H1 (cell line): ENCODE results near the gene OSBPL9.

Source experiments
- BRCA1 ChIP-seq: IDR thresholded peaks from 2 replicates; pipeline ENCODE4 v1.6.1; 2012; ENCODE audit warnings: low read depth, low read length, improper control_type of control experiment
- CBX8 ChIP-seq: fragments of 300-800, 300-1000 bp; sonication (generic); IDR thresholded peaks from 2 replicates; pipeline ENCODE4 v1.7.1; 2016; ENCODE audit warnings: low read depth, low read length, borderline replicate concordance
- CREB1 ChIP-seq: IDR thresholded peaks from 2 replicates; pipeline ENCODE4 v1.6.1; 2012; ENCODE audit warnings: inconsistent platforms
- CTCF ChIP-seq, 3 experiments: IDR thresholded peaks; 1 replicate in 2 of 3; 2 replicates in 1 of 3; pipeline versions ENCODE4 v1.5.1 to v1.6.1; 2011; ENCODE audit warnings: low read length in 3 of 3, mild to moderate bottlenecking in 3 of 3, inconsistent platforms in 2 of 3, low read depth in 1 of 3, moderate library complexity in 1 of 3; ENCODE audit not compliant: insufficient read depth in 1 of 3; ENCODE audit errors: control extremely low read depth in 1 of 3
- EGR1 ChIP-seq: IDR thresholded peaks from 2 replicates; pipeline ENCODE4 v1.6.1; 2011; ENCODE audit warnings: low read depth, low read length, borderline replicate concordance
- EP300 ChIP-seq, 2 experiments: IDR thresholded peaks; 1 replicate in 1 of 2; 2 replicates in 1 of 2; pipeline ENCODE4 v1.6.1; 2011 to 2012; ENCODE audit warnings: low read depth in 2 of 2, low read length in 2 of 2, mild to moderate bottlenecking in 2 of 2, borderline replicate concordance in 1 of 2, inconsistent platforms in 1 of 2, moderate library complexity in 1 of 2
- NRF1 ChIP-seq: IDR thresholded peaks from 2 replicates; pipeline ENCODE4 v1.6.1; 2011; ENCODE audit warnings: mild to moderate bottlenecking, low read depth, low read length, improper control_type of control experiment
- PHF8 ChIP-seq: fragments of 200-600 bp; sonication (generic); conservative IDR thresholded peaks from 2 replicates; pipeline ENCODE4 v1.7.1; 2012; ENCODE audit warnings: low read depth, mild to moderate bottlenecking, inconsistent platforms, low read length, moderate library complexity
- SP1 ChIP-seq: IDR thresholded peaks from 2 replicates; pipeline ENCODE4 v1.6.1; 2011; ENCODE audit warnings: low read depth, low read length
- TAF1 ChIP-seq: IDR thresholded peaks from 2 replicates; pipeline ENCODE4 v1.6.1; 2011; ENCODE audit warnings: mild to moderate bottlenecking, low read depth, low read length
- TCF12 ChIP-seq: IDR thresholded peaks from 2 replicates; pipeline ENCODE4 v1.6.1; 2011; ENCODE audit warnings: low read depth, mild to moderate bottlenecking, low read length
- YY1 ChIP-seq: IDR thresholded peaks from 2 replicates; pipeline ENCODE4 v1.6.1; 2011; ENCODE audit warnings: low read depth, mild to moderate bottlenecking, low read length
- TF ChIP-seq, protein P1 (sequence below): IDR thresholded peaks from 2 replicates; pipeline ENCODE4 v1.6.1; 2012; ENCODE audit warnings: low read length, inconsistent platforms

- TF ChIP-seq EP300 (IDR thresholded peaks at IDR 0.05; ENCODE audit: borderline replicate concordance in 1 of 2, low read depth in 2 of 2, low read length in 2 of 2) = no peak
- no peak for TF ChIP-seq CTCF (IDR thresholded peaks at IDR 0.05; ENCODE audit: control extremely low read depth in 1 of 3, insufficient read depth in 1 of 3, low read depth in 1 of 3, low read length in 3 of 3)
- no peak for TF ChIP-seq NRF1
- no peak for TF ChIP-seq PHF8
- TF ChIP-seq, protein P1, sequence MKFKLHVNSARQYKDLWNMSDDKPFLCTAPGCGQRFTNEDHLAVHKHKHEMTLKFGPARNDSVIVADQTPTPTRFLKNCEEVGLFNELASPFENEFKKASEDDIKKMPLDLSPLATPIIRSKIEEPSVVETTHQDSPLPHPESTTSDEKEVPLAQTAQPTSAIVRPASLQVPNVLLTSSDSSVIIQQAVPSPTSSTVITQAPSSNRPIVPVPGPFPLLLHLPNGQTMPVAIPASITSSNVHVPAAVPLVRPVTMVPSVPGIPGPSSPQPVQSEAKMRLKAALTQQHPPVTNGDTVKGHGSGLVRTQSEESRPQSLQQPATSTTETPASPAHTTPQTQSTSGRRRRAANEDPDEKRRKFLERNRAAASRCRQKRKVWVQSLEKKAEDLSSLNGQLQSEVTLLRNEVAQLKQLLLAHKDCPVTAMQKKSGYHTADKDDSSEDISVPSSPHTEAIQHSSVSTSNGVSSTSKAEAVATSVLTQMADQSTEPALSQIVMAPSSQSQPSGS = no peak
- no peak for TF ChIP-seq EGR1
- TF ChIP-seq TCF12 = no peak
- TF ChIP-seq SP1 = no peak
- no peak for TF ChIP-seq BRCA1
- no peak for TF ChIP-seq TAF1
- no peak for TF ChIP-seq CBX8
- no peak for TF ChIP-seq CREB1
- no peak for TF ChIP-seq YY1
Observed at GRCh38 chr1:51649593-51650091, 32.8 kb downstream of the OSBPL9 start.
